Lower lobe of right lung (tissue), 2 donors: Measurements from ENCODE around the gene ANKMY1. TPM values are rescaled to one million over a fixed set of nuclear protein-coding genes. Genes with fewer than 3 reads are reported as not detected.
A peak's percentile ranks its signal among the peaks of the same experiment; 100 is the strongest.

ENCODE experiments used
- ATAC-seq, 2 donors: fragments of 200-7000 bp; cut with Tn5 transposase; one replicate each; pipeline ENCODE4 v1.9.1; 2020 to 2022; ENCODE audit warnings: mild to moderate bottlenecking in 2 of 2, moderate library complexity in 2 of 2
- DNase-seq: peaks from one replicate; pipeline ENCODE4 v3.0.0-alpha.2; 2020
- H3K27ac ChIP-seq: fragments of 200-600 bp; one replicate; pipeline ENCODE4 v1.8.0; 2022
- H3K27me3 ChIP-seq: fragments of 200-600 bp; one replicate; pipeline ENCODE4 v1.8.0; 2022; ENCODE audit warnings: low read depth
- H3K36me3 ChIP-seq: fragments of 200-600 bp; one replicate; pipeline ENCODE4 v1.8.0; 2022; ENCODE audit warnings: mild to moderate bottlenecking
- H3K4me1 ChIP-seq: fragments of 200-600 bp; one replicate; pipeline ENCODE4 v1.8.0; 2022
- H3K4me3 ChIP-seq: fragments of 200-600 bp; one replicate; pipeline ENCODE4 v1.8.0; 2022; ENCODE audit warnings: mild to moderate bottlenecking
- H3K9me3 ChIP-seq: fragments of 200-600 bp; one replicate; pipeline ENCODE4 v1.8.0; 2022
- intact Hi-C: fragments of 100-400 bp; cut with DNase I; formaldehyde crosslinking; loops from one replicate; pipeline ENCODE4 v1.11.0; 2022
- total RNA-seq: library from RNA; stranded (reverse); fragmentation: NEBNext Ultra II Directional; extraction: Animal tissue kit (Norgen Biotek cat#: 25700); gene quantifications from one replicate; pipeline ENCODE4 v1.2.1, GENCODE V29; 2021
- TF ChIP-seq, protein P1 (sequence below): fragments of 200-600 bp; IDR thresholded peaks from one replicate; pipeline ENCODE4 v1.8.0; 2022; ENCODE audit warnings: antibody characterized with exemption, mild to moderate bottlenecking
- donor health status: DM: no; HTN: yes; CAD: no; lungs with severe emphysema.

Gene ANKMY1
- total RNA-seq, 1 donor from 2014 or later = 29.3 TPM

DNA sequence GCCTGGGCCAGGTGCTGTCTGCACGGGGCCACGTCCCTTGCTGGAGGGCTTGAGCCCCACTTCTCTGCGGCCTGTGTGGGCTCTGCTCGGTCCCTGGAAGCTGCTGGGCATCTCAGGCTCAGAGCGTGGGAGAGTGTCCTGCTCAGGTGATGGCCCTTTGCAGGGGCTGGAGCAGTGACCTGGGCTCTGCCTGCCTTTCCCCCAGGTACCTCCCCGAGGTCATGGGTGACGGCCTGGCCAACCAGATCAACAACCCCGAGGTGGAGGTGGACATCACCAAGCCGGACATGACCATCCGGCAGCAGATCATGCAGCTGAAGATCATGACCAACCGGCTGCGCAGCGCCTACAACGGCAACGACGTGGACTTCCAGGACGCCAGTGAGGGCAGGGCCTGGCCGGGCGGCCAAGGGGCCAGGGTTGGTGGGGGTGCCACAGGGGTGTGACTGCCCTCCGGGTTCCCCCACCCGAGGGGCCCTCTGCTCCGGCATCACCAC lies 92.5 kb downstream of the ANKMY1 start:
- no peak overlapping the region for H3K27ac ChIP-seq
- H3K36me3 ChIP-seq = no peaks in the 10 kb centered on the region
- intact Hi-C loops = no loop called here
- H3K4me1 ChIP-seq = no peaks in the 10 kb centered on the region
- TF ChIP-seq, protein P1, sequence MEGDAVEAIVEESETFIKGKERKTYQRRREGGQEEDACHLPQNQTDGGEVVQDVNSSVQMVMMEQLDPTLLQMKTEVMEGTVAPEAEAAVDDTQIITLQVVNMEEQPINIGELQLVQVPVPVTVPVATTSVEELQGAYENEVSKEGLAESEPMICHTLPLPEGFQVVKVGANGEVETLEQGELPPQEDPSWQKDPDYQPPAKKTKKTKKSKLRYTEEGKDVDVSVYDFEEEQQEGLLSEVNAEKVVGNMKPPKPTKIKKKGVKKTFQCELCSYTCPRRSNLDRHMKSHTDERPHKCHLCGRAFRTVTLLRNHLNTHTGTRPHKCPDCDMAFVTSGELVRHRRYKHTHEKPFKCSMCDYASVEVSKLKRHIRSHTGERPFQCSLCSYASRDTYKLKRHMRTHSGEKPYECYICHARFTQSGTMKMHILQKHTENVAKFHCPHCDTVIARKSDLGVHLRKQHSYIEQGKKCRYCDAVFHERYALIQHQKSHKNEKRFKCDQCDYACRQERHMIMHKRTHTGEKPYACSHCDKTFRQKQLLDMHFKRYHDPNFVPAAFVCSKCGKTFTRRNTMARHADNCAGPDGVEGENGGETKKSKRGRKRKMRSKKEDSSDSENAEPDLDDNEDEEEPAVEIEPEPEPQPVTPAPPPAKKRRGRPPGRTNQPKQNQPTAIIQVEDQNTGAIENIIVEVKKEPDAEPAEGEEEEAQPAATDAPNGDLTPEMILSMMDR = no peak
- peak; percentile 39 for DNase-seq
- no peak overlapping the region for H3K4me3 ChIP-seq
- no peak for ATAC-seq
- no peaks in the 10 kb centered on the region for H3K9me3 ChIP-seq
- no peaks in the 10 kb centered on the region for H3K27me3 ChIP-seq

DNA sequence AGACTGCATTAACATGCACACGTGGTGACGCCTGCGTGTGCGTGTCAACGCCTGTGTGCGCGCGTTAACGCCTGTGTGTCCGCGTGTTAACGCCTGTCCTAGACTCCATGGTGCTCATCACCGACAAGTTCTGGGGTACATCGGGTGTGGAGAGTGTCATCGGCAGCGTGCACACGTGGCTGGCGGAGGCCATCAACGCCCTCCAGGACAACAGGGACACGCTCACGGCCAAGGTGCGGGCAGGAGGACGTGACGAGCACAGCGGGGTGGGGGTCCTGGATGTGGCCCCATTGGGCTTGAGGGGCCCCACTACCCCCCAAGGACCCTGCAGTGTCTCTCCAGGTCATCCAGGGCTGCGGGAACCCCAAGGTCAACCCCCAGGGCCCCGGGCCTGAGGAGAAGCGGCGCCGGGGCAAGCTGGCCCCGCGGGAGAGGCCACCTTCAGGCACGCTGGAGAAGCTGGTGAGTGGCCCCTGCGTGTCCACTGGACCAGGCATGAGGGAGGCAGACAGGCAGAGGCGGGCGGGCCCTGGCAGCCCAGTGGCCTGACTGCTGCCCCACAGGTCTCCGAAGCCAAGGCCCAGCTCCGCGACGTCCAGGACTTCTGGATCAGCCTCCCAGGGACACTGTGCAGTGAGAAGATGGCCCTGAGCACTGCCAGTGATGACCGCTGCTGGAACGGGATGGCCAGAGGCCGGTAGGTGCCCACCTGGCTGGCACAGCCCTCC lies 93.1 kb downstream of the ANKMY1 start:
- ATAC-seq (no peak), DNase-seq (peak; percentile 38)
- H3K4me1 ChIP-seq = no peaks in the 10 kb centered on the region
- no peaks in the 10 kb centered on the region for H3K9me3 ChIP-seq
- no peaks in the 10 kb centered on the region for H3K36me3 ChIP-seq
- intact Hi-C loops = no loop called here
- H3K27me3 ChIP-seq = no peaks in the 10 kb centered on the region
- H3K4me3 ChIP-seq = no peak overlapping the region
- TF ChIP-seq, protein P1 = no peak
- no peak overlapping the region for H3K27ac ChIP-seq

DNA sequence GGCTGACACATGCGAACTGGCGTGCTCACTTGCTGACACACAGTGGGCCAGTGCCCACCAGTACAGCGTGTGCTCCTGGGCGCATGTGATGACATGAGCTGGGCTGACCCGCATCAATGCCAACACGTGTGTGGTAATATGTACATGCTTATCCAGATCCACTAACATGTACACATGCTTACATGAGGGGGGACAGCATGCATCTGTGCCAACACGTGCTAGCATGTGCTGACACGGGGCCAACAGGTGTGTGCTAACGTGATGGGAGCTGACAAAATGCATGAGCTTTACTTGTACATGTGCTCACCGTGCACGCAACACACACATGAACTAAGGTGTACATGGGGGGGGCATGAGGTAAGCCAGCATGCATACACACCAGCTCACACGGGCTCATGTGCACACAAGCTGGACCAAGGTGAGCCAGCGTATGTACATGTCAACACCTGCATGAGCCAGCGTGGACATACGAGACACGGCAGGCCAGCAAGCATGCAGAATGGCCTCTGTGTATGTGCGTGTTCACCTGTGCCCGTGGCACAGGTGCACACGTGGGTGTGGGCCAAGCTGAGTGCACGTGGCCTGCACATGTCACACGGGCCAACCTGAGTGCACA lies 93.8 kb downstream of the ANKMY1 start:
- DNase-seq = no peak
- no peak for ATAC-seq
- H3K36me3 ChIP-seq = no peaks in the 10 kb centered on the region
- H3K27ac ChIP-seq = no peak overlapping the region
- no peaks in the 10 kb centered on the region for H3K4me1 ChIP-seq
- TF ChIP-seq, protein P1 = no peak
- intact Hi-C loops = no loop called here
- H3K9me3 ChIP-seq = no peaks in the 10 kb centered on the region
- no peak overlapping the region for H3K4me3 ChIP-seq
- no peaks in the 10 kb centered on the region for H3K27me3 ChIP-seq

DNA sequence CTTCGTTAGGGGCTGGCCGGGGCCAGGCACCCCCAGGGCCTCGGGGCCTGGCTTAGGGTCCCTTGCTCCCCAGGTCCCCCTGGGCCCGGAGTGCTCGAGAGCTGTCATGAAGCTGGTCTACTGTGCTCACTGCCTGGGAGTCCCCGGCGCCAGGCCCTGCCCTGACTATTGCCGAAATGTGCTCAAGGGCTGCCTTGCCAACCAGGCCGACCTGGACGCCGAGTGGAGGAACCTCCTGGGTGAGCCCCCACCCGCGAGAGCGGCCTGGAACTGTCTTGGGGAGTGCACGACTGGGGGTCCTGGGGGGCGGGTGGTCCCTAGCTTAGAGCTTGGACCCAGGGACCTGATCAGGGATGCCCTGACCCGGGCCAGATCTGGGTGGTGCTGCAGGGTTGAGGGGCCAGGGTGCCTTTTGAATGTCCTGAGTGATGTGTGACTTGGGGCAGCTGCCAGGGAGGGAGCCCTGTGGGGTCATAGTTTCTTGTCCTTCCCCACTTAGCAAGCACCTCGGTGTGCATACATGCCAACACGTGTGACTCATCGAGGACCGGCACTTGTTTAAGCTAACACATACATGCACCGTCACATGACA lies 94.4 kb downstream of the ANKMY1 start:
- Histone ChIP-seq H3K27ac (no peak overlapping the region), H3K9me3 (no peaks in the 10 kb centered on the region), H3K27me3 (no peaks in the 10 kb centered on the region), H3K4me3 (no peak overlapping the region), H3K36me3 (no peaks in the 10 kb centered on the region), H3K4me1 (no peaks in the 10 kb centered on the region)
- ATAC-seq = no peak
- intact Hi-C loops = no loop called here
- TF ChIP-seq, protein P1 = no peak
- no peak for DNase-seq

DNA sequence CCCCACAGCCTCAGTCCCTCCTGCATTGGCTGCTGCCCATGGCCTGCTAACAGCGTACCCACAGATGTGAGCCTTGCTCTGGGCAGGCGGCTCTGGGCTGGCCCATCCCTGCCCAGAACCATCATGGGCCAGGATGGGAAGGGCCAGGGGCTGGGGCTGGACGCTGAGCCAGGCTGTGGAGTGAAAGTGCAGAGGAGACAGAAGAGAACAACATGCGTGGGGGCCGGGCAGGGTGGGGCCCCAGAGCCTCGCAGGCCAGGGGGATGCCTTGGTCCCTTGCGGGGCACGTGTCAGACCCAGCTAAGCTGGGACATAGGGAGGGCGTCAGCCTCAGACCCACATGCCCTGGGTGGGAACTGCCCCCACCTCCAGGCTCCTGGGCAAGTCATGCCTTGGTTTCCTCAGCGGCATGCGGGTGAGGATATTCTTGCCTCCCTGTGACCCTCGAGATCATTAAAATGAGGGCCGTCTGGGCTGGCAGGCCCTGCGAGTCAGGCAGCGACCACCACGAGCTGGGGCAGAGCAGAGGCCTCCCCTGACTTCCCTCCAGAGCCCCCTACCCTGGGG lies 95.0 kb downstream of the ANKMY1 start:
- ATAC-seq (no peak), DNase-seq (no peak)
- Histone ChIP-seq H3K4me1 (no peaks in the 10 kb centered on the region), H3K4me3 (no peak overlapping the region), H3K27ac (no peak overlapping the region), H3K27me3 (no peaks in the 10 kb centered on the region), H3K36me3 (no peaks in the 10 kb centered on the region), H3K9me3 (no peaks in the 10 kb centered on the region)
- intact Hi-C loops = no loop called here
- TF ChIP-seq, protein P1 = no peak
